Astrocyte (in vitro differentiated cells and primary cell): ENCODE data around the gene S100A12. TPM values are rescaled to one million over a fixed set of nuclear protein-coding genes. Genes with fewer than 3 reads are reported as not detected.

Experiments used
- DNase-seq: peaks from one replicate; pipeline ENCODE4 v3.0.0-alpha.2; 2010; ENCODE audit warnings: low read depth
- FAIRE-seq: peaks from 2 replicates; lab custom pipeline; 2011; peaks lifted over from hg19 to GRCh38; lab: Jason Lieb, UNC
- H2AFZ ChIP-seq: 2 replicates; pipeline ENCODE4 v1.6.0; 2012; ENCODE audit warnings: low read depth, low read length, inconsistent platforms
- H3K27ac ChIP-seq: 2 replicates; pipeline ENCODE4 v1.5.1; 2011; ENCODE audit warnings: low read depth, low read length, inconsistent platforms
- H3K27me3 ChIP-seq: 2 replicates; pipeline ENCODE4 v1.6.0; 2011; ENCODE audit warnings: low read length, inconsistent platforms; ENCODE audit not compliant: insufficient read depth
- H3K36me3 ChIP-seq: 2 replicates; pipeline ENCODE4 v1.5.1; 2011; ENCODE audit warnings: low read length, inconsistent platforms; ENCODE audit not compliant: insufficient read depth
- H3K4me1 ChIP-seq: 2 replicates; pipeline ENCODE4 v1.5.1; 2011; ENCODE audit warnings: low read length, inconsistent platforms; ENCODE audit not compliant: insufficient read depth
- H3K4me2 ChIP-seq: 2 replicates; pipeline ENCODE4 v1.6.0; 2012; ENCODE audit warnings: low read length, inconsistent platforms
- H3K4me3 ChIP-seq: 2 replicates; pipeline ENCODE4 v1.5.1; 2011; ENCODE audit warnings: low read depth, mild to moderate bottlenecking, low read length, inconsistent platforms; ENCODE audit not compliant: insufficient read depth
- H3K79me2 ChIP-seq: 2 replicates; pipeline ENCODE4 v1.6.0; 2012; ENCODE audit warnings: mild to moderate bottlenecking, low read length, inconsistent platforms; ENCODE audit not compliant: insufficient read depth
- H3K9ac ChIP-seq: 2 replicates; pipeline ENCODE4 v1.6.0; 2012; ENCODE audit warnings: mild to moderate bottlenecking, low read length, inconsistent platforms
- H3K9me3 ChIP-seq: 2 replicates; pipeline ENCODE4 v1.5.1; 2012; ENCODE audit warnings: low read depth, mild to moderate bottlenecking, low read length, inconsistent platforms; ENCODE audit not compliant: insufficient read depth
- H4K20me1 ChIP-seq: 2 replicates; pipeline ENCODE4 v1.6.0; 2012; ENCODE audit warnings: low read length, inconsistent platforms; ENCODE audit not compliant: insufficient read depth
- H3K27ac Mint-ChIP-seq: one replicate; pipeline ENCODE4 v1.8.0; 2021; ENCODE audit warnings: mild to moderate bottlenecking, mixed read lengths; ENCODE audit not compliant: unreplicated experiment
- H3K27me3 Mint-ChIP-seq: one replicate; pipeline ENCODE4 v1.8.0; 2021; ENCODE audit warnings: low read depth, mixed read lengths; ENCODE audit not compliant: unreplicated experiment
- H3K36me3 Mint-ChIP-seq: one replicate; pipeline ENCODE4 v1.8.0; 2021; ENCODE audit warnings: low read depth, mixed read lengths; ENCODE audit not compliant: unreplicated experiment
- H3K4me1 Mint-ChIP-seq: one replicate; pipeline ENCODE4 v1.8.0; 2021; ENCODE audit warnings: low read depth, mixed read lengths; ENCODE audit not compliant: unreplicated experiment
- H3K4me3 Mint-ChIP-seq: one replicate; pipeline ENCODE4 v1.8.0; 2021; ENCODE audit warnings: mild to moderate bottlenecking, moderate library complexity, mixed read lengths; ENCODE audit not compliant: unreplicated experiment
- H3K9me3 Mint-ChIP-seq: one replicate; pipeline ENCODE4 v1.8.0; 2021; ENCODE audit warnings: mild to moderate bottlenecking, mixed read lengths; ENCODE audit not compliant: unreplicated experiment
- CTCF ChIP-seq: IDR thresholded peaks from 2 replicates; pipeline ENCODE4 v1.5.1; 2011; ENCODE audit warnings: low read depth, mild to moderate bottlenecking, inconsistent platforms, low read length, moderate library complexity; ENCODE audit not compliant: insufficient read depth
- EZH2 ChIP-seq: IDR thresholded peaks from 2 replicates; pipeline ENCODE4 v1.6.1; 2012; ENCODE audit warnings: mild to moderate bottlenecking, low read length, inconsistent platforms; ENCODE audit not compliant: insufficient read depth
- total RNA-seq: library from RNA; stranded (reverse); gene quantifications from 2 replicates; pipeline ENCODE4 v1.2.1, GENCODE V29; 2021

S100A12 gene
- total RNA-seq, 1 donor from 2014 or later: not detected

DNA sequence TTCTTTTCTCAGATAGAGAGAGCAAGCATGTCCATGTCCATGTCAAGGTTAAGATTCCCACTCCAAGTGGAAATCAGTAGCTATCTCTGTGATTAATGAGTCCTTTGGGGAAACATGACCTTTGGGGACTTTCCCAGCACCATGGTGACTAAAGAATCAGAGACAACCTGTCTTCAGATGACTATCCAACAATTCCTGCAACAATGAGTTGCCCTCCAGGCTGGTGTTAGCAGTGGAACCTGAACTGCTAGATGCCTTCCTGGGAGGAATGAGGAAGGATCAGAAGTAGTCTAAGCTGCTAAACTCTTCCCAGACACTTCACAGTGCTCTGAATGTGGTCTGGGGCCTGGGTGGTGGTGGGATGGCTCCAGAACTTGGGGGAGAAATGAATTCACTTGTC lies 11.3 kb downstream of the S100A12 start:
- Histone ChIP-seq H2AFZ (no peak overlapping the region), H3K4me1 (no peaks in the 10 kb centered on the region), H3K27ac (no peak overlapping the region), H3K9me3 (no peaks in the 10 kb centered on the region), H3K4me3 (no peak overlapping the region), H3K27me3 (no peaks in the 10 kb centered on the region), H3K79me2 (no peaks in the 10 kb centered on the region), H3K9ac (no peak overlapping the region), H3K36me3 (no peaks in the 10 kb centered on the region), H4K20me1 (no peaks in the 10 kb centered on the region), H3K4me2 (no peak overlapping the region)
- no peaks in the 10 kb centered on the region for H3K4me1 Mint-ChIP-seq
- DNase-seq: no peak
- H3K27ac Mint-ChIP-seq: no peak overlapping the region
- H3K36me3 Mint-ChIP-seq: peaks cover 2% of the 10 kb centered on the region
- H3K27me3 Mint-ChIP-seq: peaks cover 57% of the 10 kb centered on the region
- FAIRE-seq: no peak
- H3K4me3 Mint-ChIP-seq: no peak overlapping the region
- no peaks in the 10 kb centered on the region for H3K9me3 Mint-ChIP-seq
- TF ChIP-seq CTCF (no peak), EZH2 (no peak)

DNA sequence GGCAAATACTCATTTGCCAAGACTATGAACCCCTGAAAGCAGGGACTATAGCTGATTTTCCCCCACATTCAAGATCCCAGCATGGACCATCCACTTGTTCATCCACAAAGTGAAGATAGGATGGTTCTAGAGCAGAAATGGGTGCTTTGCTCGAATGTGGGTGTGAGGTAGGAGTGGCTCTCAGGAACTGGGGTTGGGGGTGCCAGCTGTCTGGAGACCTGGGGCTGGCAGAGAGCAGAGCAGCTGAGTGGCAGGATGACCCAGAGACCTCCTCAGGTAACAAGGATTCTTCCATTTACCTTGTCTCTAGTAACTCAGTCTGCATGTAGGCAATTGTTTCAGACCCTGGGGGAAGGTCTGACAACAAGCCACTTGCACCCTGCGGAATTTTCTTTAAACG lies 11.8 kb downstream of the S100A12 start:
- H3K9me3 Mint-ChIP-seq: no peaks in the 10 kb centered on the region
- no peak for DNase-seq
- Histone ChIP-seq H3K9me3 (no peaks in the 10 kb centered on the region), H3K79me2 (no peaks in the 10 kb centered on the region), H3K4me3 (no peak overlapping the region), H4K20me1 (no peaks in the 10 kb centered on the region), H3K4me1 (no peaks in the 10 kb centered on the region), H2AFZ (no peak overlapping the region), H3K4me2 (no peak overlapping the region), H3K27ac (no peak overlapping the region), H3K36me3 (no peaks in the 10 kb centered on the region), H3K9ac (no peak overlapping the region), H3K27me3 (no peaks in the 10 kb centered on the region)
- H3K4me1 Mint-ChIP-seq: no peaks in the 10 kb centered on the region
- H3K27me3 Mint-ChIP-seq: peaks cover 57% of the 10 kb centered on the region
- peaks cover 2% of the 10 kb centered on the region for H3K36me3 Mint-ChIP-seq
- no peak for FAIRE-seq
- H3K4me3 Mint-ChIP-seq: no peak overlapping the region
- TF ChIP-seq CTCF (no peak), EZH2 (no peak)
- H3K27ac Mint-ChIP-seq: no peak overlapping the region

DNA sequence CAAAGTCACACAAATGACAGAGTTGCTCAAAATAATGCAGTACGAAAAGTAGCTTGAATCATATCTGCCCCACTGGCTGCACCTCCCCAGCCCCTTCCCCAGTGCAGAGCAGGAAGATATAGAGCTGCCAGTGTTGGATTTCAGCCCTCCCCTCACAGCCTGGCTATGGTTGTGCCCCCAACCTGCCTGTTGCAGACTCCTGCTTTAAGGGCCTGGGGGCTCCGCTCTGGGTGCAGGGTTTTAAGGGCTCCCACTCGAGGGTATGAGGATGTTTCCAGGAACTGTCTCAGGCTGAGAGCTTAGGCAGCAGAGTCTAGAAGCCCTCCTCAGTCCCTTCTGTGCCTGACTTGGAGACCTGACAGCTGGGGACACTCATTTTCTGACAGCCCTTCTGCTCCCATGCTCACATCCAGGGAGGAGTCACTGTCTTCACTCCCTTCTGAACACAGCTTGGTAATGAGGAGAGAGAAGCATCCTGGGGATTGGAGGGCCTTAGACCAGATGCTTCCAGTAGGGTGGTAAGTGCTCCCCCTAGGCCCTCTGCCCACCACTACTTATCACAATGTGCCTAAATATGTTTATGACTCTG lies 13.1 kb downstream of the S100A12 start:
- Histone ChIP-seq H3K9me3 (no peaks in the 10 kb centered on the region), H3K27ac (no peak overlapping the region), H3K79me2 (no peaks in the 10 kb centered on the region), H3K27me3 (no peaks in the 10 kb centered on the region), H4K20me1 (no peaks in the 10 kb centered on the region), H2AFZ (no peak overlapping the region), H3K4me2 (no peak overlapping the region), H3K9ac (no peak overlapping the region), H3K4me3 (no peak overlapping the region), H3K36me3 (no peaks in the 10 kb centered on the region), H3K4me1 (no peaks in the 10 kb centered on the region)
- Mint-ChIP-seq H3K9me3 (no peaks in the 10 kb centered on the region), H3K36me3 (peaks cover 3% of the 10 kb centered on the region), H3K27ac (no peak overlapping the region), H3K4me3 (no peak overlapping the region), H3K4me1 (no peaks in the 10 kb centered on the region), H3K27me3 (peaks cover 61% of the 10 kb centered on the region)
- no peak for TF ChIP-seq EZH2
- no peak for TF ChIP-seq CTCF
- FAIRE-seq: no peak
- DNase-seq: no peak
